ENCODE data around the gene IFNA21. TPM values are rescaled to one million over a fixed set of nuclear protein-coding genes. Genes with fewer than 3 reads are reported as not detected.
"Not testable (repeated sequence)": the region's sequence is repeated elsewhere in the genome, so short reads cannot be mapped to it uniquely, and the experiment has no call there.

The IFNA21 gene
- total RNA-seq, result not detected
- polyA plus RNA-seq, result not detected

- not testable (repeated sequence) for H3K4me3 Mint-ChIP-seq; H3K4me3 ChIP-seq (ENCODE audit: low read depth, low read length); DNase-seq; H3K4me1 Mint-ChIP-seq; H3K9me3 ChIP-seq (ENCODE audit: control insufficient read depth in 2 of 2, low read length in 2 of 2); H3K9me3 Mint-ChIP-seq; H3K36me3 Mint-ChIP-seq; H3K4me1 ChIP-seq (ENCODE audit: control insufficient read depth, insufficient read depth, low read length, poor library complexity, severe bottlenecking); H3K36me3 ChIP-seq (ENCODE audit: control insufficient read depth, insufficient read depth, low read length); H3K27ac ChIP-seq (ENCODE audit: insufficient read depth, low read length, poor library complexity, severe bottlenecking); ATAC-seq (ENCODE audit: low read depth in 2 of 2); H3K27me3 ChIP-seq (ENCODE audit: control insufficient read depth, insufficient read depth, low read length); H3K27ac Mint-ChIP-seq
- H3K27me3 Mint-ChIP-seq, result peaks cover 11% of the 10 kb centered on the region
Observed at GRCh38 chr9:21166560-21166959, at the start of gene IFNA21. TSS of gene IFNA21 (minus strand) at chr9:21166660. CDS start at chr9:21166612, 48 bp downstream.

GRCh38 chr9:21213411-21214326 is 47.2 kb upstream of the IFNA21 start:
- not testable (repeated sequence) for H3K9me3 ChIP-seq (ENCODE audit: control insufficient read depth in 2 of 2, low read length in 2 of 2); H3K4me3 ChIP-seq (ENCODE audit: low read depth, low read length); H3K27me3 ChIP-seq (ENCODE audit: control insufficient read depth, insufficient read depth, low read length); H3K4me1 Mint-ChIP-seq; ATAC-seq (ENCODE audit: low read depth in 2 of 2); H3K4me1 ChIP-seq (ENCODE audit: control insufficient read depth, insufficient read depth, low read length, poor library complexity, severe bottlenecking); H3K27ac Mint-ChIP-seq; H3K36me3 Mint-ChIP-seq; H3K9me3 Mint-ChIP-seq; H3K27ac ChIP-seq (ENCODE audit: insufficient read depth, low read length, poor library complexity, severe bottlenecking); H3K36me3 ChIP-seq (ENCODE audit: control insufficient read depth, insufficient read depth, low read length)
- H3K4me3 Mint-ChIP-seq, result peak overlapping the region in 2 of 4 donors; percentile 3 to 59
- H3K27me3 Mint-ChIP-seq, result peaks cover 25% of the 10 kb centered on the region
- DNase-seq, result peak in 2 of 3 donors; percentile 2 to 26

- not testable (repeated sequence) for H3K27ac Mint-ChIP-seq; H3K4me1 ChIP-seq (ENCODE audit: control insufficient read depth, insufficient read depth, low read length, poor library complexity, severe bottlenecking); H3K4me3 Mint-ChIP-seq; H3K36me3 Mint-ChIP-seq; H3K27me3 ChIP-seq (ENCODE audit: control insufficient read depth, insufficient read depth, low read length); H3K4me3 ChIP-seq (ENCODE audit: low read depth, low read length); H3K27ac ChIP-seq (ENCODE audit: insufficient read depth, low read length, poor library complexity, severe bottlenecking); DNase-seq; H3K36me3 ChIP-seq (ENCODE audit: control insufficient read depth, insufficient read depth, low read length); H3K4me1 Mint-ChIP-seq; H3K9me3 Mint-ChIP-seq; ATAC-seq (ENCODE audit: low read depth in 2 of 2); H3K9me3 ChIP-seq (ENCODE audit: control insufficient read depth in 2 of 2, low read length in 2 of 2)
- H3K27me3 Mint-ChIP-seq, result peaks cover 28% of the 10 kb centered on the region
Observed at GRCh38 chr9:21212160-21212559, 45.7 kb upstream of the IFNA21 start.

- H3K9me3 ChIP-seq (ENCODE audit: control insufficient read depth in 2 of 2, low read length in 2 of 2); H3K4me1 ChIP-seq (ENCODE audit: control insufficient read depth, insufficient read depth, low read length, poor library complexity, severe bottlenecking); H3K4me1 Mint-ChIP-seq; ATAC-seq (ENCODE audit: low read depth in 2 of 2); H3K4me3 ChIP-seq (ENCODE audit: low read depth, low read length); H3K36me3 Mint-ChIP-seq; H3K27ac ChIP-seq (ENCODE audit: insufficient read depth, low read length, poor library complexity, severe bottlenecking); H3K4me3 Mint-ChIP-seq; DNase-seq; H3K9me3 Mint-ChIP-seq; H3K27me3 ChIP-seq (ENCODE audit: control insufficient read depth, insufficient read depth, low read length); H3K36me3 ChIP-seq (ENCODE audit: control insufficient read depth, insufficient read depth, low read length); H3K27ac Mint-ChIP-seq: not testable (repeated sequence)
- H3K27me3 Mint-ChIP-seq, result peaks cover 26% of the 10 kb centered on the region
Observed at GRCh38 chr9:21210782-21211181, 44.3 kb upstream of the IFNA21 start.

- no peak overlapping the region for H3K27ac Mint-ChIP-seq
- Histone ChIP-seq H3K27me3 (ENCODE audit: control insufficient read depth, insufficient read depth, low read length) (no peaks in the 10 kb centered on the region), H3K36me3 (ENCODE audit: control insufficient read depth, insufficient read depth, low read length) (no peaks in the 10 kb centered on the region), H3K9me3 (ENCODE audit: control insufficient read depth in 2 of 2, low read length in 2 of 2) (no peaks in the 10 kb centered on the region), H3K4me1 (ENCODE audit: control insufficient read depth, insufficient read depth, low read length, poor library complexity, severe bottlenecking) (no peaks in the 10 kb centered on the region), H3K27ac (ENCODE audit: insufficient read depth, low read length, poor library complexity, severe bottlenecking) (no peak overlapping the region), H3K4me3 (ENCODE audit: low read depth, low read length) (no peak overlapping the region)
- H3K4me1 Mint-ChIP-seq, result peaks cover 0 to 4% (median 2%) of the 10 kb centered on the region in 4 donors
- DNase-seq, result no peak
- ATAC-seq (ENCODE audit: low read depth in 2 of 2), result no peak
- H3K27me3 Mint-ChIP-seq, result peaks cover 25% of the 10 kb centered on the region
- H3K36me3 Mint-ChIP-seq, result no peaks in the 10 kb centered on the region
- no peaks in the 10 kb centered on the region for H3K9me3 Mint-ChIP-seq
- H3K4me3 Mint-ChIP-seq, result no peak overlapping the region
Observed at GRCh38 chr9:21210311-21210710, 43.9 kb upstream of the IFNA21 start.

GRCh38 chr9:21207043-21207442 is 40.6 kb upstream of the IFNA21 start, which contains the start of gene IFNA10:
TSS of gene IFNA10 (minus strand) at chr9:21207143. CDS start at chr9:21207097, 46 bp downstream.
- H3K36me3 ChIP-seq (ENCODE audit: control insufficient read depth, insufficient read depth, low read length); H3K9me3 Mint-ChIP-seq; H3K4me1 Mint-ChIP-seq; H3K27me3 ChIP-seq (ENCODE audit: control insufficient read depth, insufficient read depth, low read length); ATAC-seq (ENCODE audit: low read depth in 2 of 2); H3K4me1 ChIP-seq (ENCODE audit: control insufficient read depth, insufficient read depth, low read length, poor library complexity, severe bottlenecking); H3K4me3 Mint-ChIP-seq; DNase-seq; H3K9me3 ChIP-seq (ENCODE audit: control insufficient read depth in 2 of 2, low read length in 2 of 2); H3K27ac Mint-ChIP-seq; H3K36me3 Mint-ChIP-seq; H3K4me3 ChIP-seq (ENCODE audit: low read depth, low read length); H3K27ac ChIP-seq (ENCODE audit: insufficient read depth, low read length, poor library complexity, severe bottlenecking): not testable (repeated sequence)
- peaks cover 20% of the 10 kb centered on the region for H3K27me3 Mint-ChIP-seq

GRCh38 chr9:21205204-21205603 is 38.7 kb upstream of the IFNA21 start:
- DNase-seq (no peak), ATAC-seq (ENCODE audit: low read depth in 2 of 2) (no peak)
- H3K27me3 ChIP-seq (ENCODE audit: control insufficient read depth, insufficient read depth, low read length), result peaks cover 2% of the 10 kb centered on the region
- H3K27ac ChIP-seq (ENCODE audit: insufficient read depth, low read length, poor library complexity, severe bottlenecking), result no peak overlapping the region
- no peak overlapping the region for H3K4me3 Mint-ChIP-seq
- no peak overlapping the region for H3K4me3 ChIP-seq (ENCODE audit: low read depth, low read length)
- H3K36me3 Mint-ChIP-seq, result no peaks in the 10 kb centered on the region
- H3K27me3 Mint-ChIP-seq, result peaks cover 24% of the 10 kb centered on the region
- no peaks in the 10 kb centered on the region for H3K4me1 Mint-ChIP-seq
- H3K27ac Mint-ChIP-seq, result no peak overlapping the region
- H3K9me3 Mint-ChIP-seq, result peaks cover 0 to 3% (median 0%) of the 10 kb centered on the region in 7 donors
- H3K4me1 ChIP-seq (ENCODE audit: control insufficient read depth, insufficient read depth, low read length, poor library complexity, severe bottlenecking), result no peaks in the 10 kb centered on the region
- H3K36me3 ChIP-seq (ENCODE audit: control insufficient read depth, insufficient read depth, low read length), result no peaks in the 10 kb centered on the region
- H3K9me3 ChIP-seq (ENCODE audit: control insufficient read depth in 2 of 2, low read length in 2 of 2), result no peaks in the 10 kb centered on the region

- DNase-seq; ATAC-seq (ENCODE audit: low read depth in 2 of 2); H3K4me3 ChIP-seq (ENCODE audit: low read depth, low read length); H3K27ac Mint-ChIP-seq; H3K36me3 ChIP-seq (ENCODE audit: control insufficient read depth, insufficient read depth, low read length); H3K27me3 ChIP-seq (ENCODE audit: control insufficient read depth, insufficient read depth, low read length); H3K27ac ChIP-seq (ENCODE audit: insufficient read depth, low read length, poor library complexity, severe bottlenecking); H3K4me1 Mint-ChIP-seq; H3K9me3 ChIP-seq (ENCODE audit: control insufficient read depth in 2 of 2, low read length in 2 of 2); H3K4me1 ChIP-seq (ENCODE audit: control insufficient read depth, insufficient read depth, low read length, poor library complexity, severe bottlenecking); H3K4me3 Mint-ChIP-seq; H3K36me3 Mint-ChIP-seq; H3K9me3 Mint-ChIP-seq: not testable (repeated sequence)
- peaks cover 23% of the 10 kb centered on the region for H3K27me3 Mint-ChIP-seq
Observed at GRCh38 chr9:21202105-21202504, 35.6 kb upstream of the IFNA21 start, which contains the start of gene IFNA7. TSS of gene IFNA7 (minus strand) at chr9:21202205. CDS start at chr9:21202165, 40 bp downstream.
